Adrenal gland (tissue), 5 donors: ENCODE results near the gene CALN1.

ENCODE experiments used
- CTCF ChIP-seq, 6 experiments: fragments of 450-650 bp in 4 of 6; fragments of 200-600 bp in 2 of 6; sonication (generic) in 1 of 6; IDR thresholded peaks; 1 replicate in 5 of 6; 2 replicates in 1 of 6; pipeline versions ENCODE4 v1.5.1 to v1.8.0; 2016 to 2021; ENCODE audit warnings: antibody characterized with exemption in 6 of 6, mild to moderate bottlenecking in 2 of 6, moderate library complexity in 1 of 6
- POLR2A ChIP-seq, 2 donors: fragments of 450-650 bp; IDR thresholded peaks; one replicate each; pipeline ENCODE4 v1.6.1; 2017; ENCODE audit warnings: antibody characterized with exemption in 2 of 2, mild to moderate bottlenecking in 2 of 2, moderate library complexity in 1 of 2
- donor health status: DM: no; HTN: no; CAD: no.

- TF ChIP-seq POLR2A (IDR thresholded peaks at IDR 0.05) (no peak), CTCF (IDR thresholded peaks at IDR 0.05) (no peak)
These were observed 305.7 kb downstream of the CALN1 start for GRCh38 chr7:72106405-72106804.
